GM23338 (cell line): Measurements from ENCODE around the gene NFX1. TPM values are rescaled to one million over a fixed set of nuclear protein-coding genes. Genes with fewer than 3 reads are reported as not detected.

ENCODE experiments used
- ATAC-seq: fragments of 200-7000 bp; cut with Tn5 transposase; 3 replicates; pipeline ENCODE4 v1.9.1; 2020
- DNase-seq: peaks from one replicate; pipeline ENCODE4 v3.0.0-alpha.2; 2015; ENCODE audit warnings: low spot score
- H2AFZ ChIP-seq: fragments of 200-600 bp; sonication (generic); 2 replicates; pipeline ENCODE4 v1.8.0; 2016; ENCODE audit warnings: antibody characterized with exemption, mild to moderate bottlenecking, moderate library complexity
- H3F3A ChIP-seq: fragments of 200-600 bp; sonication (generic); replicated peaks from 2 replicates; pipeline ENCODE4 v1.8.0; 2017; ENCODE audit warnings: antibody characterized with exemption, mixed run types, low read depth
- H3K27ac ChIP-seq: fragments of 200-600 bp; sonication (generic); 2 replicates; pipeline ENCODE4 v1.6.1; 2016; ENCODE audit warnings: low read depth
- H3K27me3 ChIP-seq: fragments of 200-600 bp; sonication (generic); 2 replicates; pipeline ENCODE4 v1.8.0; 2016; ENCODE audit warnings: mild to moderate bottlenecking, mixed run types, moderate library complexity; ENCODE audit not compliant: insufficient read depth
- H3K36me3 ChIP-seq: fragments of 200-600 bp; sonication (generic); 2 replicates; pipeline ENCODE4 v1.8.0; 2016; ENCODE audit warnings: mild to moderate bottlenecking; ENCODE audit not compliant: insufficient read depth
- H3K4me1 ChIP-seq: fragments of 200-600 bp; sonication (generic); 2 replicates; pipeline ENCODE4 v1.8.0; 2016; ENCODE audit warnings: mild to moderate bottlenecking, moderate library complexity; ENCODE audit not compliant: insufficient read depth
- H3K4me2 ChIP-seq: fragments of 200-600 bp; sonication (generic); 2 replicates; pipeline ENCODE4 v1.7.1; 2017; ENCODE audit warnings: mixed run types
- H3K4me3 ChIP-seq: fragments of 200-600 bp; sonication (generic); 2 replicates; pipeline ENCODE4 v1.6.1; 2016; ENCODE audit warnings: mixed run types
- H3K79me2 ChIP-seq: fragments of 200-600 bp; sonication (generic); replicated peaks from 2 replicates; pipeline ENCODE4 v1.8.0; 2017; ENCODE audit warnings: mild to moderate bottlenecking; ENCODE audit not compliant: insufficient read depth
- H3K9me2 ChIP-seq: fragments of 200-600 bp; sonication (generic); 2 replicates; pipeline ENCODE4 v1.8.0; 2017; ENCODE audit not compliant: insufficient read depth
- H4K20me1 ChIP-seq: fragments of 200-600 bp; sonication (generic); replicated peaks from 2 replicates; pipeline ENCODE4 v1.8.0; 2017; ENCODE audit warnings: mild to moderate bottlenecking; ENCODE audit not compliant: insufficient read depth
- H3K27ac Mint-ChIP-seq: 2 replicates; pipeline ENCODE4 v1.8.0; 2020; ENCODE audit warnings: inconsistent platforms, mild to moderate bottlenecking, moderate library complexity, mixed read lengths
- H3K27me3 Mint-ChIP-seq: 3 replicates; pipeline ENCODE4 v1.8.0; 2022; ENCODE audit warnings: low read depth, mild to moderate bottlenecking, moderate library complexity, mixed read lengths, inconsistent platforms; ENCODE audit not compliant: insufficient read depth, poor library complexity
- H3K36me3 Mint-ChIP-seq: 3 replicates; pipeline ENCODE4 v1.8.0; 2021; ENCODE audit warnings: low read depth, mild to moderate bottlenecking, inconsistent platforms, moderate library complexity, mixed read lengths
- H3K4me1 Mint-ChIP-seq: 3 replicates; pipeline ENCODE4 v1.8.0; 2020; ENCODE audit warnings: mild to moderate bottlenecking, inconsistent platforms, mixed read lengths
- H3K4me3 Mint-ChIP-seq: 3 replicates; pipeline ENCODE4 v1.8.0; 2021; ENCODE audit warnings: moderate library complexity, mild to moderate bottlenecking, inconsistent platforms, mixed read lengths
- H3K9me3 Mint-ChIP-seq: 3 replicates; pipeline ENCODE4 v1.8.0; 2020; ENCODE audit warnings: moderate library complexity, mild to moderate bottlenecking, inconsistent platforms, mixed read lengths
- ETS1 ChIP-seq: IDR thresholded peaks from 2 replicates; pipeline ENCODE4 v1.6.1; 2016; ENCODE audit warnings: antibody characterized with exemption
- EZH2 ChIP-seq: fragments of 200-600 bp; sonication (generic); IDR thresholded peaks from one replicate; pipeline ENCODE4 v1.8.0; 2017; ENCODE audit warnings: antibody characterized with exemption, mild to moderate bottlenecking, low read depth; ENCODE audit not compliant: unreplicated experiment
- NANOG ChIP-seq: IDR thresholded peaks from 2 replicates; pipeline ENCODE4 v1.6.1; 2016; ENCODE audit warnings: antibody characterized with exemption, borderline replicate concordance
- POLR2AphosphoS5 ChIP-seq: IDR thresholded peaks from 2 replicates; pipeline ENCODE4 v1.6.1; 2016; ENCODE audit warnings: antibody characterized with exemption, low read depth
- REST ChIP-seq: IDR thresholded peaks from one replicate; pipeline ENCODE4 v1.6.1; 2018; ENCODE audit warnings: antibody characterized with exemption; ENCODE audit not compliant: unreplicated experiment
- polyA plus RNA-seq: library from polyadenylated mRNA; unstranded; fragments of >200 nt; fragmentation: Nextera tagmentation; extraction: Ambion mirVana; gene quantifications from 2 replicates; pipeline ENCODE4 v1.2.1, GENCODE V29; 2016
- total RNA-seq: library from RNA; depleted of rRNA; stranded (reverse); fragments of >200 nt; shearing (Covaris generic); gene quantifications from 2 replicates; pipeline ENCODE4 v1.2.3, GENCODE V29; 2014
- TF ChIP-seq, protein P1 (sequence below), 2 experiments: fragments of 200-600 bp in 1 of 2; sonication (generic) in 1 of 2; conservative IDR thresholded peaks; 2 replicates each; pipeline versions ENCODE4 v1.5.1 to v1.6.1; 2016 to 2017; ENCODE audit warnings: antibody characterized with exemption in 2 of 2, low read depth in 2 of 2, mild to moderate bottlenecking in 2 of 2, moderate library complexity in 1 of 2

The NFX1 gene
- total and polyA plus RNA-seq, 2 experiments from 2014 or later: 13.9 to 26.1 TPM

DNA sequence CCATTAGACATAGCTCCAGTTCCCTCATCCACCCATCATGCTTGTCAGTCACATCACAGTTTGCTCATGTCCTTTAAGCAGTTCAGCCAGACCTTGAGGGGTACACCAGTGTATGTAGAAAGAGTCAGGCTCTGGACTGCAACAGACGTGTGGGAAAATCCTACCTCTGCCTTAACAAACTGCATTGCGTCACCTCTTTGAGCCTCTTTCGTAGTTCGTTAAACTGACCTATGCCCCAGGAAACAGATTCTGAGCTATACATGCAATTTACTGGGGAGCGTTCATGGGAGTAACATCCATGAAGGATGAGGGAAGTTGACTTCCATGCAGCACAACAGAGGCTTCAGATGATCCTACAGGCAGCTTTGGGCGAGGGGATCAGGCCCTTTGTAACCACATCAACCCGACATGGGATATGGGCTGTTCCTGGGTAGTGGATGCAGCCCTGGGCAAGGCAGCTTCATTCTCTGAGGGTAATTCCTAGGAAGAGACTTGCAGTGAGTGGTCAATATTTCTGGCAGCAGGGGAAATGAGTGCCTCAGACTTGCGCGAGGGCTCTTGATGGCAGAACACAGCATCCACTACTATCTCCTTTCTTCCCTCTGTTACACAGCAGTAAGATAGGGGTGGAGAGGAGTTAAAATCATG lies 46.1 kb upstream of the NFX1 start (continued):
- TF ChIP-seq ETS1 (no peak), NANOG (no peak)
- TF ChIP-seq, protein P1, sequence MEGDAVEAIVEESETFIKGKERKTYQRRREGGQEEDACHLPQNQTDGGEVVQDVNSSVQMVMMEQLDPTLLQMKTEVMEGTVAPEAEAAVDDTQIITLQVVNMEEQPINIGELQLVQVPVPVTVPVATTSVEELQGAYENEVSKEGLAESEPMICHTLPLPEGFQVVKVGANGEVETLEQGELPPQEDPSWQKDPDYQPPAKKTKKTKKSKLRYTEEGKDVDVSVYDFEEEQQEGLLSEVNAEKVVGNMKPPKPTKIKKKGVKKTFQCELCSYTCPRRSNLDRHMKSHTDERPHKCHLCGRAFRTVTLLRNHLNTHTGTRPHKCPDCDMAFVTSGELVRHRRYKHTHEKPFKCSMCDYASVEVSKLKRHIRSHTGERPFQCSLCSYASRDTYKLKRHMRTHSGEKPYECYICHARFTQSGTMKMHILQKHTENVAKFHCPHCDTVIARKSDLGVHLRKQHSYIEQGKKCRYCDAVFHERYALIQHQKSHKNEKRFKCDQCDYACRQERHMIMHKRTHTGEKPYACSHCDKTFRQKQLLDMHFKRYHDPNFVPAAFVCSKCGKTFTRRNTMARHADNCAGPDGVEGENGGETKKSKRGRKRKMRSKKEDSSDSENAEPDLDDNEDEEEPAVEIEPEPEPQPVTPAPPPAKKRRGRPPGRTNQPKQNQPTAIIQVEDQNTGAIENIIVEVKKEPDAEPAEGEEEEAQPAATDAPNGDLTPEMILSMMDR (conservative IDR thresholded peaks at IDR 0.05; ENCODE audit: low read depth in 2 of 2): no peak

DNA sequence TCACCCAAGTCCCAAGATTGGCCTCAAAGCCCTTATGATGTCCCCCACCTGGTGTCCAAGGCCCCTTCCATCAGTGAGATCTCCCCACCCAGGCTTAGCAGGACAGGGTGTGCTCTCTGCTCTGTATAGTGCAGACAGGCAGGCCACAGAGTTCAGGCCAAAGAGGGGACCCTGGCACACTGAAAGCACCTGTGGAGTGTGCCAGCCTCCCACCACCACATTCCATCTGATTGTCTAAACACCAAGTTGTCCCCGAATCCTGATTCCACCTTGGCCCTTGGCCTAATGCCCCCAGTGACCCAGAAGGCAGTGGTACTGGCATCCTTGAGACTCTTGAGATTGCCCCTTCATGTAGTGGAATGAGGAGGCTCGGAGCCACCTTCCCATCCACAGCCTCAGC lies 45.0 kb upstream of the NFX1 start:
- H3K27me3 Mint-ChIP-seq: peaks cover 5% of the 10 kb centered on the region
- Histone ChIP-seq H3K4me1 (no peaks in the 10 kb centered on the region), H3K27ac (no peak overlapping the region), H3F3A (no peaks in the 10 kb centered on the region), H3K4me2 (no peak overlapping the region), H3K36me3 (no peaks in the 10 kb centered on the region), H3K79me2 (no peaks in the 10 kb centered on the region), H3K4me3 (no peak overlapping the region), H3K9me2 (no peaks in the 10 kb centered on the region), H4K20me1 (no peaks in the 10 kb centered on the region), H2AFZ (no peak overlapping the region), H3K27me3 (no peaks in the 10 kb centered on the region)
- H3K36me3 Mint-ChIP-seq: no peaks in the 10 kb centered on the region
- H3K4me3 Mint-ChIP-seq: no peak overlapping the region
- no peak for ATAC-seq
- H3K4me1 Mint-ChIP-seq: no peaks in the 10 kb centered on the region
- no peak for DNase-seq
- H3K9me3 Mint-ChIP-seq: no peaks in the 10 kb centered on the region; the same call in 2 of the 3 replicates
- H3K27ac Mint-ChIP-seq: no peak overlapping the region
- TF ChIP-seq ETS1 (no peak), NANOG (no peak), REST (no peak), POLR2AphosphoS5 (no peak), EZH2 (no peak)
- TF ChIP-seq, protein P1 (conservative IDR thresholded peaks at IDR 0.05; ENCODE audit: low read depth in 2 of 2): no peak
